Caco-2 (cell line): ENCODE data around the gene SS18. TPM values are rescaled to one million over a fixed set of nuclear protein-coding genes. Genes with fewer than 3 reads are reported as not detected.

Experiments
- BruUV-seq: library from RNA; stranded (reverse); fragments of 400-500 nt; replicated peaks from 2 replicates; lab custom pipeline; 2021; lab: Mats Ljungman, UMichigan
- CTCF ChIA-PET: fragments of 300-600 bp; sonication (Branson Sonifier 250); formaldehyde crosslinking; loops from one replicate; lab custom pipeline; 2022; ENCODE audit warnings: antibody characterized with exemption; lab: Charles Lee
- POLR2A ChIA-PET: fragments of 300-600 bp; sonication (Branson Sonifier 250); formaldehyde crosslinking; loops from one replicate; lab custom pipeline; 2022; ENCODE audit warnings: antibody characterized with exemption; lab: Charles Lee
- DNase-seq, 2 experiments: peaks; one replicate each; pipeline versions ENCODE4 v3.0.0 to v3.0.0-alpha.2; 2020 to 2022
- H3K27me3 ChIP-seq: replicated peaks from 2 replicates; pipeline ENCODE4 v1.6.0; 2011; ENCODE audit warnings: low read length; ENCODE audit not compliant: control insufficient read depth, insufficient read depth
- H3K36me3 ChIP-seq: 2 replicates; pipeline ENCODE4 v1.5.1; 2011; ENCODE audit warnings: low read length; ENCODE audit not compliant: control insufficient read depth, insufficient read depth
- H3K4me1 ChIP-seq: fragments of 250-450 bp; sonication (Bioruptor Pico); 2 replicates; pipeline ENCODE4 v1.5.1; 2020; ENCODE audit warnings: mild to moderate bottlenecking
- H3K4me3 ChIP-seq: 2 replicates; pipeline ENCODE4 v1.5.1; 2011; ENCODE audit warnings: low read depth, mild to moderate bottlenecking, control low read depth, low read length
- H3K9me3 ChIP-seq: fragments of 250-450 bp; sonication (Bioruptor Pico); 2 replicates; pipeline ENCODE4 v1.5.1; 2020; ENCODE audit warnings: mild to moderate bottlenecking, moderate library complexity
- H3K27ac Mint-ChIP-seq: one replicate; pipeline ENCODE4 v1.8.0; 2022; ENCODE audit warnings: mixed read lengths; ENCODE audit not compliant: unreplicated experiment
- H3K27me3 Mint-ChIP-seq: one replicate; pipeline ENCODE4 v1.8.0; 2022; ENCODE audit warnings: mixed read lengths; ENCODE audit not compliant: insufficient read depth, unreplicated experiment
- H3K36me3 Mint-ChIP-seq: one replicate; pipeline ENCODE4 v1.8.0; 2022; ENCODE audit warnings: mild to moderate bottlenecking, mixed read lengths; ENCODE audit not compliant: insufficient read depth, unreplicated experiment
- H3K4me1 Mint-ChIP-seq: one replicate; pipeline ENCODE4 v1.8.0; 2022; ENCODE audit warnings: low read depth, mixed read lengths; ENCODE audit not compliant: unreplicated experiment
- H3K4me3 Mint-ChIP-seq: one replicate; pipeline ENCODE4 v1.8.0; 2022; ENCODE audit warnings: mild to moderate bottlenecking, moderate library complexity, mixed read lengths; ENCODE audit not compliant: unreplicated experiment
- H3K9me3 Mint-ChIP-seq: one replicate; pipeline ENCODE4 v1.8.0; 2022; ENCODE audit warnings: mixed read lengths; ENCODE audit not compliant: unreplicated experiment
- CTCF ChIP-seq, 2 experiments: fragments of 200-600 bp in 1 of 2; IDR thresholded peaks; 1 replicate in 1 of 2; 2 replicates in 1 of 2; pipeline versions ENCODE4 v1.5.1 to v1.8.0; 2011 to 2022; ENCODE audit warnings: antibody characterized with exemption in 1 of 2, control low read depth in 1 of 2, inconsistent platforms in 1 of 2, low read depth in 1 of 2, low read length in 1 of 2, mild to moderate bottlenecking in 1 of 2, moderate library complexity in 1 of 2; ENCODE audit not compliant: insufficient read depth in 1 of 2, severe bottlenecking in 1 of 2, unreplicated experiment in 1 of 2
- intact Hi-C: fragments of 100-400 bp; cut with micrococcal nuclease; formaldehyde crosslinking; loops from one replicate; pipeline ENCODE4 v1.10.0; 2022; ENCODE audit not compliant: unreplicated experiment
- total RNA-seq: library from RNA; stranded (reverse); gene quantifications from 2 replicates; pipeline ENCODE4 v1.2.3, GENCODE V29; 2022

Gene SS18
- total RNA-seq, 1 experiment from 2014 or later: 34.6 TPM

GRCh38 chr18:25982153-25982552 is 108.3 kb downstream of the SS18 start:
- Histone ChIP-seq H3K4me3 (no peak overlapping the region), H3K27me3 (no peaks in the 10 kb centered on the region), H3K36me3 (no peaks in the 10 kb centered on the region), H3K9me3 (no peaks in the 10 kb centered on the region), H3K4me1 (no peaks in the 10 kb centered on the region)
- CTCF ChIA-PET: no interaction called here
- Mint-ChIP-seq H3K4me1 (no peaks in the 10 kb centered on the region), H3K36me3 (no peaks in the 10 kb centered on the region), H3K9me3 (no peaks in the 10 kb centered on the region), H3K27me3 (peaks cover 6% of the 10 kb centered on the region), H3K27ac (no peak overlapping the region), H3K4me3 (no peak overlapping the region)
- no peak for DNase-seq
- intact Hi-C loops: no loop called here
- no peak for TF ChIP-seq CTCF (IDR thresholded peaks at IDR 0.05; ENCODE audit: insufficient read depth in 1 of 2, low read depth in 1 of 2, low read length in 1 of 2, severe bottlenecking in 1 of 2, unreplicated experiment in 1 of 2)
- BruUV-seq: no TSS peak
- POLR2A ChIA-PET: no interaction called here

DNA sequence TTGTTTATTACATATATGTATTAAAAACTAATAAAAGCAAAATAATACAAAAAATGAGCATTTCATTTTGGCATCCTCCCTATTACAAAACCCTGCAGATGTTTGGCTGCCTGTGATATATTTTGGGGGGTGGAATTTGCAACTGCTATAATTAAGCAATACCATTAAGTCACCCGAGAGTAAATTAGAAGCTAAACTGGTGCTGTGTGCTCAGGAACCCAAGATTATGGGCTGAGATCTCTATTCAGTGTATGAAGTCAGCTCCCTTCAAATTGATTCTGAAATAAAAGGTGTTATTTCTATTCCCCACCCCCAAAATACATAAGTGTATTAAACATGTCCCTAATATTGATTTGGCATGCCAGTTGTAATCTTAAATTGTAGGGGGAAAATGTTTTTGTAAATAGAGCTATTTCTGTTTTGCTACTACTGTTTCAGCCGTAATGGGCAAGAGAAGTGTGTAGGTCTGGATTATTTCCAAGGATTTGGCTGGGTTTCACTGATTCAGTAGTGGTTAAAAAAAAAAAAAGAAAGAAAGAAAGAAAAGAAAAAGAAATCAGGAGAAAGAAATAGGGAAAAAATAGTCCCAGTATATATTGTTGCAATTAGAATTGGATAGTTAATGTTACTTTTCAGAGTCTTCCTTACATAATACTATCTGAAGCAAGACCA is 110.9 kb downstream of the SS18 start:
- Mint-ChIP-seq H3K4me1 (no peaks in the 10 kb centered on the region), H3K4me3 (no peak overlapping the region), H3K27ac (no peak overlapping the region), H3K36me3 (no peaks in the 10 kb centered on the region), H3K27me3 (peaks cover 3% of the 10 kb centered on the region), H3K9me3 (no peaks in the 10 kb centered on the region)
- H3K36me3 ChIP-seq: no peaks in the 10 kb centered on the region
- no peaks in the 10 kb centered on the region for H3K27me3 ChIP-seq
- no peaks in the 10 kb centered on the region for H3K4me1 ChIP-seq
- ChIA-PET POLR2A (no interaction called here), CTCF (no interaction called here)
- intact Hi-C loops: no loop called here
- no peak for TF ChIP-seq CTCF (IDR thresholded peaks at IDR 0.05; ENCODE audit: insufficient read depth in 1 of 2, low read depth in 1 of 2, low read length in 1 of 2, severe bottlenecking in 1 of 2, unreplicated experiment in 1 of 2)
- no peak for DNase-seq
- no peak overlapping the region for H3K4me3 ChIP-seq
- H3K9me3 ChIP-seq: no peaks in the 10 kb centered on the region
- no TSS peak for BruUV-seq

GRCh38 chr18:25976554-25976953 is 113.9 kb downstream of the SS18 start:
- H3K36me3 Mint-ChIP-seq: no peaks in the 10 kb centered on the region
- no peaks in the 10 kb centered on the region for H3K27me3 Mint-ChIP-seq
- intact Hi-C loops: no loop called here
- H3K4me3 Mint-ChIP-seq: no peak overlapping the region
- no peak overlapping the region for H3K4me3 ChIP-seq
- DNase-seq: no peak
- ChIA-PET POLR2A (no interaction called here), CTCF (no interaction called here)
- H3K27ac Mint-ChIP-seq: no peak overlapping the region
- no peaks in the 10 kb centered on the region for H3K9me3 Mint-ChIP-seq
- no peak for TF ChIP-seq CTCF (IDR thresholded peaks at IDR 0.05; ENCODE audit: insufficient read depth in 1 of 2, low read depth in 1 of 2, low read length in 1 of 2, severe bottlenecking in 1 of 2, unreplicated experiment in 1 of 2)
- BruUV-seq: no TSS peak
- no peaks in the 10 kb centered on the region for H3K27me3 ChIP-seq
- no peaks in the 10 kb centered on the region for H3K9me3 ChIP-seq
- no peaks in the 10 kb centered on the region for H3K4me1 ChIP-seq
- no peaks in the 10 kb centered on the region for H3K36me3 ChIP-seq
- no peaks in the 10 kb centered on the region for H3K4me1 Mint-ChIP-seq
